VCaP (cell line): Measurements from ENCODE around the gene MIER1.

Experiments
- H3K27ac ChIP-seq: fragments of 450-650 bp; 2 replicates; pipeline ENCODE4 v1.5.1; 2017
- TF ChIP-seq, protein P1 (sequence below): fragments of 450-650 bp; conservative IDR thresholded peaks from 2 replicates; pipeline ENCODE4 v1.5.1; 2017; ENCODE audit warnings: mild to moderate bottlenecking, moderate library complexity

The MIER1 gene

DNA sequence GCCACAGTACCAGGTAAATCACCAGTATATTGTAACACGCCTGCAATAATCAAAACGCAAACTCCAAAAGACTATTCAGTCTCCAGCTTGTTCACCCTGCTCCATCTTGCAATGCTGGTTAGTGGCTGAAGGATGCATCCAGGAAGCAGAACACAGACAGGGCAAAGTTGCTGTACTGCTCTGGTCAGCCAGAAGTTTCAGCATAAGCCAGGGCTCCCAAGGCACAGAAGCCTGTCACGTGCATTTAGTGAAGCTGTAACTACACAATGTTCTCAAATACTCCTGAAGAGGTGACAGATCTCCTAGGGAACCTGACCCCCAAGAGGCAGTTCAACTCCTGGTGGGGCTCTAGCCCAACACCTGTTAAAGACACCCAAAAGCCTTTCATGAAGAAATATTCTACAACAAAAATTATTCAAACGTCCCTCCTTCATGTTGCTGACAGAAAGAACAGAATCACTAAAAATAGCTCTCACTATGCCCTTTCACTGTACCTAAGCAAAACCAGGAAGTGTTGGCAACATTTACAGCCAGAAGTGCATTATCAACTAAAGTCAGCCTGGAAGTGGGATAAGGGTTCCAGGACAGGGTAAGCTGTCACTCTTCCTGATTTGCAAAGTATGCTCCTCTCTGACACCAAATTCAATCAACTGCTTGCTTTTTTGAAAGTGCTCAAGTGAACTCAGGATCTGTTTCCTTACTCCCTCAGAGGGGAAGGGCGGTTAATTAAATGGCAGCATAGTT, 77.1 kb downstream of the MIER1 start:
- H3K27ac ChIP-seq: no peak overlapping the region
- TF ChIP-seq, protein P1, sequence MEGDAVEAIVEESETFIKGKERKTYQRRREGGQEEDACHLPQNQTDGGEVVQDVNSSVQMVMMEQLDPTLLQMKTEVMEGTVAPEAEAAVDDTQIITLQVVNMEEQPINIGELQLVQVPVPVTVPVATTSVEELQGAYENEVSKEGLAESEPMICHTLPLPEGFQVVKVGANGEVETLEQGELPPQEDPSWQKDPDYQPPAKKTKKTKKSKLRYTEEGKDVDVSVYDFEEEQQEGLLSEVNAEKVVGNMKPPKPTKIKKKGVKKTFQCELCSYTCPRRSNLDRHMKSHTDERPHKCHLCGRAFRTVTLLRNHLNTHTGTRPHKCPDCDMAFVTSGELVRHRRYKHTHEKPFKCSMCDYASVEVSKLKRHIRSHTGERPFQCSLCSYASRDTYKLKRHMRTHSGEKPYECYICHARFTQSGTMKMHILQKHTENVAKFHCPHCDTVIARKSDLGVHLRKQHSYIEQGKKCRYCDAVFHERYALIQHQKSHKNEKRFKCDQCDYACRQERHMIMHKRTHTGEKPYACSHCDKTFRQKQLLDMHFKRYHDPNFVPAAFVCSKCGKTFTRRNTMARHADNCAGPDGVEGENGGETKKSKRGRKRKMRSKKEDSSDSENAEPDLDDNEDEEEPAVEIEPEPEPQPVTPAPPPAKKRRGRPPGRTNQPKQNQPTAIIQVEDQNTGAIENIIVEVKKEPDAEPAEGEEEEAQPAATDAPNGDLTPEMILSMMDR: no peak

DNA sequence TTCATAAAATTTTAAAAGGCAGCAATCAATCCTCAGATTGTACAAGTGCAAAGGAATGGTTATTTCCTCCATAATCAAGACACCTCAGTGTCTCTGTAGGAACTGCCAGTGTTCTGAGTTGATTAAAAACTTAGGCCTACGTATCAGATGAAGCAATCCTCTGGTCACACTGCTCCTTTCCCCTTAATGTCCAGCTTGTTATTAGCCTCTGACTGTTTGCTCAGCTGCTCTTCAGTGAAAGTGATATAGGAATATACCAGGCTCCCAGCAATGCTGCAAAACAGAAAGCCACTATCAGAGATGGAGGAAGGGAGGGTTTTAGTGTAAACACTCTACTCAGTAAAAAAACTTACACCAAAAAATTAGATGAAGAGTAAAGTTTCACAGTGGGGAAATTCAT, 79.4 kb downstream of the MIER1 start:
- TF ChIP-seq, protein P1: no peak
- no peak overlapping the region for H3K27ac ChIP-seq

DNA sequence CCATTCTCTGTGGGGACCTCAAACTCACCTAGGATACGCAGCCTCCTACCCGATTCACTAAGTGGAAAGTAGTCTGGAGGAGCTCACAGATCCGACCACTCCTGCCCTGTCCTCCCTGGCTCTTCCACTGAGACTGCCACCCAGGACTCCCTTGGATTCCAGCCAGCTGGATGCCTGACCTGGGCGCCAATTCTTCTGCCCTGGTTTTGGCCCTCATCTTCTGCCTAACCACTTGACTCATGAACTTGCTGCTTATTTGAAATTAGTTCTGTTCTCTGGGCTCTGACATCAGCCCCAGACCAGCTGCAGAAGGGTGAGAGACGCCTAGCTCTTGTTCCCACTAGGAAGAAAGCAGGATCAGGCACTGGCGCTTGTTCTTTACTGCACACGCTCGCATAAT, 80.3 kb downstream of the MIER1 start:
- TF ChIP-seq, protein P1: no peak
- no peak overlapping the region for H3K27ac ChIP-seq

DNA sequence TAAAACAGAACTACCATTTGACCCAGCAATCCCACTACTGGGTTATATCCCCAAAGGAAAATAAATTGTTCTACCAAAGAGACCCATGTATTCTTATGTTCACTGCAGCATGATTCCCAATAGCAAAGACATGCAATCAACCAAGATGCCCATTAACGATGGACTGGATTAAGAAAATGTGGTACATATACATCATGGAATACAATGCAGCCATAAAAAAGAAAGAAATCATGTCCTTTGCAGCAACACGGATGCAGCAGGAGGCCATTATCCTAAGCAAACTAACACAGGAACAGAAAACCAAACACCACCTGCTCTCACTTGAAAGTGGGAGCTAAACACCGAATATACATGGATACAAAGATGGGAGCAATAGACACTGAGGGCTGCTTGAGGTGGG, 85.0 kb downstream of the MIER1 start:
- H3K27ac ChIP-seq: no peak overlapping the region
- TF ChIP-seq, protein P1: no peak

DNA sequence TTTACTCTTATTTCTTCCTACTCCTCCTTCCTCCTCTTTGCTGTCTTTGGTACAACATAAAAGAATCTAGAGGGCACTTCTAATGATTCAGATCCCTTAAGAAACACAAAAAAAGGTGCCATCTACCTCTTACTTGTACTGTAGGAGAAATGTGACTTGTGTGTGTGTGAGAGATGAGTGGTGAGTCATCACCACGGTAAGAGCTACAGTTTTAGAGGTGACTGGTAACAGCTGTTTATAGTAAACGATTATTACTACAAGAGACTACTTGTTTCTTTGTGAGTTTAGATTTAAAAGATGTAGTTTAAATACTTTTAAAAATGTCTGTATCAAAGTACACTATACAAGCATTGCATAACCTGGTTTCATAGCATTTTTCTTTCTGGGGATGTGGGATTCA, 88.8 kb downstream of the MIER1 start:
- TF ChIP-seq, protein P1: no peak
- H3K27ac ChIP-seq: no peak overlapping the region

DNA sequence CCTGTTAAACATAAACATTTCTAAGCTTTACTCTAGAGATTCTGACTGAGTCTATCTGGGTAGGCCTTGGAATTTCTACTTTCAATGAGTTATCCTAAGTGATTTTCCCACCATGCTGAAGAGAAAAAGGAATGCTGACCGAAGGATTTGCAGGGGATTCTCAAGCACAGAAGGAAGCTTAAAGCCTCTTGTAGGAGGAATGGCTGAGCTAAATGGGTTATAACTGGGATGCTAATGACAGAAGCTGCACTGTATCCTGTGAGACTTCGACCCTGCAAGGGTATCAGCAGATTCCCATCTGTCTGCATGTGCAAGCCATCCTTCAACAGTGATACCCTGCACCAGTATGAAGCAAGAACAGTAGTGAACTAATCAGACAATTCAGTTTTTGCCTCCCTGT, 93.8 kb downstream of the MIER1 start:
- no peak overlapping the region for H3K27ac ChIP-seq
- TF ChIP-seq, protein P1: no peak

DNA sequence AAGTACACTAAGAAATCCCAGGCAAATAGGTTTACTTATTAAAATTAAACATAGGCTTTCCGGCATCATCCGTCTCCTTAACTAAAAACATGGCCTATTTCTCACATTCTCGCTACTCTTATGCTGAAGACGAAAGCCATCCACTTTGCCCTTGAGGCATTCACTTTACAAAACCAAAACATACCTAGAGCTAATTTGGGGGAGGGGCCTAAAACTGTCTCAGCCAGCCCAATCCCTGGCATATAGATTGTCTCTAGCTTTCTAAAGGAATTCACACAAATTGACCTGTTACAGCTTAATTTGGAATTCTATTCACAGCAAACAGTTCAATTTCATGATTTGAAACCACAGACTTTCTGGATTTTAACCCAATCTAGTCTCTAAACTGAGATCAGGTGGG, 94.3 kb downstream of the MIER1 start:
- TF ChIP-seq, protein P1: no peak
- H3K27ac ChIP-seq: no peak overlapping the region
